DND-41 (cell line): ENCODE data around the gene MEOX2.

ENCODE experiments used
- ATAC-seq: fragments of 200-7000 bp; cut with Tn5 transposase; 3 replicates; pipeline ENCODE4 v1.9.1; 2021; ENCODE audit warnings: low read depth; ENCODE audit not compliant: insufficient read depth
- DNase-seq: peaks from one replicate; pipeline ENCODE4 v3.0.0-alpha.2; 2020
- H2AFZ ChIP-seq: 2 replicates; pipeline ENCODE4 v1.6.0; 2012; ENCODE audit warnings: low read depth, low read length
- H3K27ac ChIP-seq: 2 replicates; pipeline ENCODE4 v1.5.1; 2012; ENCODE audit warnings: low read length, inconsistent platforms
- H3K27me3 ChIP-seq: fragments of 200-600 bp; sonication (generic); 2 replicates; pipeline ENCODE4 v1.6.0; 2012; ENCODE audit warnings: low read length, mild to moderate bottlenecking, inconsistent platforms; ENCODE audit not compliant: insufficient read depth, poor library complexity
- H3K36me3 ChIP-seq: 2 replicates; pipeline ENCODE4 v1.5.1; 2012; ENCODE audit warnings: low read length, inconsistent platforms; ENCODE audit not compliant: insufficient read depth
- H3K4me1 ChIP-seq: 2 replicates; pipeline ENCODE4 v1.5.1; 2012; ENCODE audit warnings: mild to moderate bottlenecking, low read length; ENCODE audit not compliant: insufficient read depth
- H3K4me2 ChIP-seq: 2 replicates; pipeline ENCODE4 v1.6.0; 2012; ENCODE audit warnings: mild to moderate bottlenecking, moderate library complexity, low read length, inconsistent platforms; ENCODE audit not compliant: insufficient read depth
- H3K4me3 ChIP-seq, 2 experiments: fragments of 200-600 bp in 1 of 2; shearing (Covaris generic) in 1 of 2; 2 replicates each; pipeline ENCODE4 v1.5.1; 2012 to 2016; ENCODE audit warnings: inconsistent platforms in 2 of 2, low read length in 2 of 2, mild to moderate bottlenecking in 2 of 2, low read depth in 1 of 2, moderate library complexity in 1 of 2
- H3K79me2 ChIP-seq: 2 replicates; pipeline ENCODE4 v1.6.0; 2012; ENCODE audit warnings: low read length, inconsistent platforms; ENCODE audit not compliant: insufficient read depth
- H3K9ac ChIP-seq: 2 replicates; pipeline ENCODE4 v1.6.0; 2012; ENCODE audit warnings: low read depth, mild to moderate bottlenecking, inconsistent platforms, low read length, moderate library complexity
- H3K9me3 ChIP-seq: 2 replicates; pipeline ENCODE4 v1.5.1; 2012; ENCODE audit warnings: low read length, moderate library complexity, mild to moderate bottlenecking, inconsistent platforms; ENCODE audit not compliant: insufficient read depth, severe bottlenecking
- H4K20me1 ChIP-seq: 2 replicates; pipeline ENCODE4 v1.6.0; 2012; ENCODE audit warnings: low read length; ENCODE audit not compliant: insufficient read depth
- EZH2 ChIP-seq: IDR thresholded peaks from 3 replicates; pipeline ENCODE4 v1.6.1; 2012; ENCODE audit warnings: borderline replicate concordance, low read depth, mild to moderate bottlenecking, moderate library complexity, low read length, inconsistent platforms; ENCODE audit not compliant: severe bottlenecking
- TF ChIP-seq, protein P1 (sequence below): IDR thresholded peaks from 2 replicates; pipeline ENCODE4 v1.5.1; 2012; ENCODE audit warnings: borderline replicate concordance, low read length, moderate library complexity, mild to moderate bottlenecking; ENCODE audit not compliant: poor library complexity, severe bottlenecking; ENCODE audit errors: extremely low read depth

MEOX2 gene

DNA sequence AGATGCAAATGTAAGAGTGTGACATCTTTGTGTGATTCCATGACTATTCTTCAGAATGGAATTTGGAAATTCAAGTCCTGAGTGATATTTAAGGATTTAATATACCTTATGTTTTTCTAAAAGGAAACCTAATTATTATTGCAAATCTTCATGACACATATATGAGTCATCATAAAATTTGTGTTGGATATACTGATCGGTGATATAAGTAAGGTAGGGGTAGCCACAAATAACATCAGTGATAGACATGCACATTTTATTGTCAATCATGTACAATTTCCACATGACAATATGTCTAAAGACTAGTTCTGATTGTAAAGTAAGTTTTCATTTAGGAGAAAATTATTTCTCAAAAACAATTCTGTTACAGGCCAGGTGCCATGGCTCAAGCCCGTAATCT is 65.0 kb downstream of the MEOX2 start:
- no peaks in the 10 kb centered on the region for H4K20me1 ChIP-seq
- no peaks in the 10 kb centered on the region for H3K27me3 ChIP-seq
- H3K27ac ChIP-seq = no peak overlapping the region
- H3K36me3 ChIP-seq = no peaks in the 10 kb centered on the region
- H3K4me3 ChIP-seq = no peak overlapping the region
- no peak for TF ChIP-seq EZH2
- TF ChIP-seq, protein P1, sequence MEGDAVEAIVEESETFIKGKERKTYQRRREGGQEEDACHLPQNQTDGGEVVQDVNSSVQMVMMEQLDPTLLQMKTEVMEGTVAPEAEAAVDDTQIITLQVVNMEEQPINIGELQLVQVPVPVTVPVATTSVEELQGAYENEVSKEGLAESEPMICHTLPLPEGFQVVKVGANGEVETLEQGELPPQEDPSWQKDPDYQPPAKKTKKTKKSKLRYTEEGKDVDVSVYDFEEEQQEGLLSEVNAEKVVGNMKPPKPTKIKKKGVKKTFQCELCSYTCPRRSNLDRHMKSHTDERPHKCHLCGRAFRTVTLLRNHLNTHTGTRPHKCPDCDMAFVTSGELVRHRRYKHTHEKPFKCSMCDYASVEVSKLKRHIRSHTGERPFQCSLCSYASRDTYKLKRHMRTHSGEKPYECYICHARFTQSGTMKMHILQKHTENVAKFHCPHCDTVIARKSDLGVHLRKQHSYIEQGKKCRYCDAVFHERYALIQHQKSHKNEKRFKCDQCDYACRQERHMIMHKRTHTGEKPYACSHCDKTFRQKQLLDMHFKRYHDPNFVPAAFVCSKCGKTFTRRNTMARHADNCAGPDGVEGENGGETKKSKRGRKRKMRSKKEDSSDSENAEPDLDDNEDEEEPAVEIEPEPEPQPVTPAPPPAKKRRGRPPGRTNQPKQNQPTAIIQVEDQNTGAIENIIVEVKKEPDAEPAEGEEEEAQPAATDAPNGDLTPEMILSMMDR = no peak
- no peak overlapping the region for H3K9ac ChIP-seq
- H3K4me2 ChIP-seq = no peak overlapping the region
- DNase-seq (no peak), ATAC-seq (no peak)
- H3K79me2 ChIP-seq = no peaks in the 10 kb centered on the region
- no peaks in the 10 kb centered on the region for H3K9me3 ChIP-seq
- H2AFZ ChIP-seq = no peak overlapping the region
- no peaks in the 10 kb centered on the region for H3K4me1 ChIP-seq

DNA sequence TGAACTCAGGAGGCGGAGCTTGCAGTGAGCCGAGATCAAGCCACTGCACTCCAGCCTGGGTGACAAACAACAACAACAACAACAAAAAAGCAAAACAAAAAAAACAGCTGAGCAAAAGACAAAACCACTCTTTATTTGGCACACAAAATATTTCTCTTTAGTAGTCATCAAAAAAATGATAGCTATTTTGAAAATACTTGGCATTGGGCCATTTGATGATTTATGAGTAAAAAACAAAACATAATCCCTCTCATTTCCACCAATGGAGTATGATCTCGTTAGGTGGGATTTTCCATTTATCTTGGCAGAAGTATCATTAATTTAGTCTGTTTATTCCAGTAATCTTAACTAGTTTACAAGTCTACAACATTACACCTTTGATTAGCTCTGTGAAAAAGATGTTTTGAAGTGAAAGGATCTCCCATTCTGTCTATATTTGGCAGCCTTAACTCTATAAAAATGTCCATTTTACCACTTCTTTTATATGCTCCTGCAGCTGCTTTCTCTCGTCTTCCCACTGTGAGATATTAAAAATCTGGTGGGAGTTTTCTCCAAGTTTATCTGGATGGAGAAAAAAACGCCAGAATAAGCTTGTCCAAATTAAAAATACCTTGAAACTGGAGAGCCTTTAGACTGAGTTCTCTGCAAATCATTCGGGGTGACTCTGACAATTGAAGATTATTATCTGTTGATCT is 65.8 kb downstream of the MEOX2 start:
- Histone ChIP-seq H3K9me3 (no peaks in the 10 kb centered on the region), H3K27me3 (no peaks in the 10 kb centered on the region), H4K20me1 (no peaks in the 10 kb centered on the region), H3K4me2 (no peak overlapping the region), H2AFZ (no peak overlapping the region), H3K9ac (no peak overlapping the region), H3K36me3 (no peaks in the 10 kb centered on the region), H3K27ac (no peak overlapping the region), H3K79me2 (no peaks in the 10 kb centered on the region), H3K4me3 (no peak overlapping the region), H3K4me1 (no peaks in the 10 kb centered on the region)
- ATAC-seq = no peak
- DNase-seq = no peak
- no peak for TF ChIP-seq EZH2
- TF ChIP-seq, protein P1 = no peak

DNA sequence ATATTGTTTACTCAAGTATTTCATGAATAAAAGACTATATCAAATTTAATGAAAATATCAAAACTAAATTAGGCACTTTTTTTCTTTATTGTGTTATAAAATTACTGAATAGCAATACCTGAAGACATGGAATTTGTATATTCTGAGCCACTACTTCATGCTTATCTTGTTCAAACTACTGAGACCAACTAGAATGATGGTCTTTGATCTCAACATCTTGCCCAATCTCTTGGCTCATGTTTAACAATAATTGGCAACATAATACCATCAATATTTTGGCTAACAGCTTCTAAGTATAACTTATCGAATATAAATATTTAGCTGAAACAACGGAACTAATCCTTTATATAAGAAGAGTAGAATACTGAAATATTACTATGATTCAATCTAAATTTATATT is 68.2 kb downstream of the MEOX2 start:
- no peaks in the 10 kb centered on the region for H4K20me1 ChIP-seq
- no peaks in the 10 kb centered on the region for H3K9me3 ChIP-seq
- DNase-seq = no peak
- H3K79me2 ChIP-seq = no peaks in the 10 kb centered on the region
- no peak for ATAC-seq
- TF ChIP-seq EZH2 = no peak
- TF ChIP-seq, protein P1 = no peak
- H3K36me3 ChIP-seq = no peaks in the 10 kb centered on the region
- H3K27ac ChIP-seq = no peak overlapping the region
- H3K4me2 ChIP-seq = no peak overlapping the region
- no peak overlapping the region for H2AFZ ChIP-seq
- H3K4me3 ChIP-seq = no peak overlapping the region
- H3K27me3 ChIP-seq = no peaks in the 10 kb centered on the region
- no peaks in the 10 kb centered on the region for H3K4me1 ChIP-seq
- no peak overlapping the region for H3K9ac ChIP-seq
